ENCODE data around the gene PCSK4. TPM values are rescaled to one million over a fixed set of nuclear protein-coding genes. Genes with fewer than 3 reads are reported as not detected.

PCSK4 gene
- total and polyA plus RNA-seq, 2 of the 13 experiments (the other 11 are each of a cell fraction or from before 2014, with no cell fraction given) = 2.0 to 2.7 TPM

- TF ChIP-seq ZBTB49 (CRISPR knock-in tag; IDR thresholded peaks at IDR 0.05; ENCODE audit: borderline replicate concordance) = no peak
- TF ChIP-seq ZNF788 (CRISPR knock-in tag; IDR thresholded peaks at IDR 0.05; ENCODE audit: borderline replicate concordance) = peak; percentile 60; the same call in 1 of the 2 replicates
- TF ChIP-seq CREM (IDR thresholded peaks at IDR 0.05) = no peak
- TF ChIP-seq CREM (CRISPR knock-in tag; IDR thresholded peaks at IDR 0.05) = no peak
- TF ChIP-seq ZNF800 (CRISPR knock-in tag; IDR thresholded peaks at IDR 0.05) = peak; percentile 74; the same call in 1 of the 2 replicates
- no peak for TF ChIP-seq ZNF446 (CRISPR knock-in tag; IDR thresholded peaks at IDR 0.05)
- no peak for TF ChIP-seq MTA1 (CRISPR knock-in tag; IDR thresholded peaks at IDR 0.05; ENCODE audit: borderline replicate concordance)
- no peak for TF ChIP-seq FLYWCH1 (CRISPR knock-in tag; IDR thresholded peaks at IDR 0.05)
- no peak for TF ChIP-seq MTERF4 (CRISPR knock-in tag; IDR thresholded peaks at IDR 0.05)
- peak; percentile 47; the same call in 1 of the 2 replicates for TF ChIP-seq ZBTB42 (CRISPR knock-in tag; IDR thresholded peaks at IDR 0.05)
- TF ChIP-seq SMARCC2 (IDR thresholded peaks at IDR 0.05) = no peak
- TF ChIP-seq ZSCAN31 (CRISPR knock-in tag; IDR thresholded peaks at IDR 0.05; ENCODE audit: low read depth) = peak; percentile 80
- TF ChIP-seq MYNN (CRISPR knock-in tag; IDR thresholded peaks at IDR 0.05; ENCODE audit: low read depth) = peak; percentile 43; the same call in 1 of the 2 replicates
- no peak; the same call in 1 of the 2 replicates for TF ChIP-seq ATF7-NPFF (CRISPR knock-in tag; IDR thresholded peaks at IDR 0.05; ENCODE audit: low read depth)
- TF ChIP-seq HINFP (CRISPR knock-in tag; IDR thresholded peaks at IDR 0.05; ENCODE audit: low read depth) = peak; percentile 73; the same call in 1 of the 2 replicates
- TF ChIP-seq CBX2 (IDR thresholded peaks at IDR 0.05; ENCODE audit: low read depth, low read length) = no peak
- TF ChIP-seq CBX2 (CRISPR knock-in tag; IDR thresholded peaks at IDR 0.05; ENCODE audit: low read depth) = no peak
- peak; percentile 26; the same call in 1 of the 2 replicates for TF ChIP-seq ZNF703 (CRISPR knock-in tag; IDR thresholded peaks at IDR 0.05; ENCODE audit: borderline replicate concordance)
- 0 out of 2 replicates have a peak, but pooled peaks have one; percentile 44 for TF ChIP-seq IRX3 (CRISPR knock-in tag; IDR thresholded peaks at IDR 0.05; ENCODE audit: borderline replicate concordance, low read depth)
Observed at GRCh38 chr19:1491114-1491848, 1.1 kb upstream of the PCSK4 start, which contains the start of gene REEP6 (continued).

Measured in HepG2 (cell line).